Activated CD4-positive, alpha-beta T cell treated with anti-CD3 and anti-CD28 coated beads, Interleukin-10, Interleukin-2, amounts not matched to agents 100 ng/mL and 50 ng/mL, durations not matched to agents 16 hours and 8 hours (primary cell): ENCODE data around the gene B3GNT7.
"Not testable (repeated sequence)": the region's sequence is repeated elsewhere in the genome, so short reads cannot be mapped to it uniquely, and the experiment has no call there.

ENCODE experiments used
- DNase-seq: peaks from one replicate; pipeline ENCODE4 v3.0.0-alpha.2; 2020

The B3GNT7 gene

DNA sequence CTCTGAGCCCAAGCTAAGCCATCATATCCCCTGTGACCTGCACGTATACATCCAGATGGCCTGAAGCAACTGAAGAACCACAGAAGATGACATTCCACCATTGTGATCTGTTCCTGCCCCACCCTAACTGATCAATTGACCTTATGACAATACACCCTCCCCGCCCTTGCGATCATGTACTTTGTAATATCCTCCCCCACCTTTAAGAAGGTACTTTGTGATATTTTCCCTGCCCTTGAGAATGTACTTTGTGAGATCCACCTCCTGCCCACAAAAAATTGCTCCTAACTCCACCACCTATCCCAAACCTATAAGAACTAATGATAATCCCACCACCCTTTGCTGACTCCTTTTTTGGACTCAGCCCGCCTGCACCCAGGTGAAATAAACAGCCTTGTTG lies 34.9 kb downstream of the B3GNT7 start:
- DNase-seq, result not testable (repeated sequence)

DNA sequence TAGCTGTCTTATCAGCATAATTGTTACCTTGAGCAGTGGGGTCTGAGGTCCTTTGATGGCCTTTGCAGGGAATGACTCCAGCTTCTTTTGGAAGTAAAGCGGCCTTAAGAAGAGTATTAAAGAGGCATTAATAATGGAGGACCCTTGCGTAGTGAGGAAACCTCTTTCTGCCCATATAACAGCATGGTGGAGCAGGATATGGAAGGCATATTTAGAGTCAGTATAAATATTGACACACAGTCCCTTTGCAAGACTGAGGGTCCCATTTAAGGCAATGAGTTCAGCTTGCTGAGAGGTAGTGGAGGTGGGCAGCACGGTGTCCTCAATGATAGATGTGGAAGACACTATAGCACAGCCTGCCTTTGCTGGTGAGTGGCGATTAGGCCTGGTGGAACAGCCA lies 36.1 kb downstream of the B3GNT7 start:
- no peak for DNase-seq

DNA sequence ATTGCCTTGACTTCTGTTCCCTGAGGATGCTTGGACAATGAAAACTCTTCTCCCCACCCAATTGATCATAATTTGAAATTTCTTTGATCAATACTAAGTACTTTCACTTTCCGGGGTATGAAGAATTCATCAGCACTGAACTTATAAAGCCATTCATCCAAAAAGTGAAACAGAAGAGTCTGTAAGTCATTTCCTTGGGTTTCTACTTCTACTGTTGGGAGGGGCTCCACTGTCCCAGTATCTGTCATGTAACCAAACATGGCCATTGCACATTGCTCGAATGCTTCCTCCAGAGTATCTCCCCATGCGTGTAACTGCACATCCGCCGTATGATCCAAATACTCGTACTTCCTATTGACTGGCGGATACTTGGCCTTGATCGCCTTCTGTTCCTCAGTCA lies 38.5 kb downstream of the B3GNT7 start:
- no peak for DNase-seq

DNA sequence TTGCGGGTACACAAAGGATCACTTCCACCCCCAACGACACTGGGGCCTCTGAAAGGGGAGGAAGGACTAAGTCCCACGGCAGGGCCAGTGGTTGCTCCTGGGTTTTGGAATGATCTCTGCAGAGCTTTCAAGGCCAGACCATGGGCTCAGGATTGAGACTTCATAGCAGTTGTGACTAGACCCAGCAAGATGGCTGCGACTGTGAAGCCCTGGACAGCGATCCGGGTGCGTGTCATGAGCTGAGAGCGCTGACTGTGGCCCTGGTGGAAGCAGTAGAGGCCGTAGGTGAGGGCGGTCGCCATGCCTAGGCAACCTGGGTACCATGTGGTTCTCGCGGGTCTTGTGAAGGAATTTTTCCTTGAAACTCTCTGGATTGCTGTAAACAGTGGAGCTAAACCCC lies 41.4 kb downstream of the B3GNT7 start:
- no peak for DNase-seq

DNA sequence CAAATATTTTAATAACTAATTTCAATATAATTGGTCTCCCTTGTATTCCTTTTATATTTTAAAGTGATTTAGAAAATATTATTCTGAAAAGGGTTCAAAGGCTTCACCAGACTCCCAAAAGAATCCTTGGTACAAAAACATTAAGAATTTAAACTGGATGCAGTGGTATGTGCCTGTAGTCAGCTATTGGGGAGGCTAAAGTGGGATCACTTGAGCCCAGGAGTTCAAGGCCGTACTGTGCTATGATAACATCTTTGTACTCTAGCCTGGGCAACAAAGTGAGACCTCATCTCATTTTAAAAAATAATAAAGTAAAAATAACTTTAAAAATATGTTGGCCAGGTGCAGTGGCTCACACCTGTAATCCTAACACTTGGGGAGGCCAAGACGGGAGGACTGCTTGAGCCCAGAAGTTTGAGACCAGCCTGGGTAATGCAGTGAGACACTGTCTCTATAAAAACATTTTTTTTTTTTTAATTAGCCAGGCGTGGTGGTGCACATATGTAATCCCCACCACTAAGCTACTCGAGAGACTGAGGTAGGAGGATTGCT lies 54.1 kb downstream of the B3GNT7 start:
- DNase-seq, result no peak

DNA sequence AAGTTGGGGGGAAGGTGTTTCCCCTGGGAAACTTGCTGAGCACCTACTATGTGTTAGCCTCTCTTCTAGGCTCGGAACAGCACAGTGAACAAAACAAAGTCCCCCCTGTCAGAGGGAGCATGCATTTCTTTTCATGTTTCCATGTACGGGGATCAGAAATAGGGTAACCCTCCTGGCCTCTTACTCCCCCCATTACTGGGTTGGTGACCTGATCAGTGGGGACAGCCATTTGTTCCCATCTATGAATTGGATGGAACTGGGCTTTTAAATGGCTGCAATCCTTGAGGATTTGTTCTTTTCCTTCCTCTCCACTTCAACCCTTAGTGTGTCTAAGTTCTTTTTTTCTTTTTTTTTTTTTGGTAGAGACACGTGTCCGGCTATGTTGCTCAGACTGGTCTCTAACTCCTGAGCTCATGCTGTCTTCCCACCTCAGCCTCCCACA lies 55.1 kb downstream of the B3GNT7 start:
- DNase-seq, result no peak
